Right cardiac atrium (tissue), 5 donors: ENCODE results near the gene FAM120A. TPM values are rescaled to one million over a fixed set of nuclear protein-coding genes. Genes with fewer than 3 reads are reported as not detected.

Source experiments
- ATAC-seq, 2 donors: fragments of 200-7000 bp; cut with Tn5 transposase; one replicate each; pipeline versions ENCODE4 v1.8.0 to v1.9.1; 2020; ENCODE audit warnings: moderate library complexity in 2 of 2, mild to moderate bottlenecking in 1 of 2
- DNase-seq, 3 donors: peaks; one replicate each; pipeline ENCODE4 v3.0.0-alpha.2; 2020
- H3K27ac ChIP-seq: one replicate; pipeline ENCODE4 v1.5.1; 2013; ENCODE audit warnings: mild to moderate bottlenecking, low read length, control low read depth, moderate library complexity
- H3K27me3 ChIP-seq: one replicate; pipeline ENCODE4 v1.6.1; 2013; ENCODE audit not compliant: control insufficient read depth, insufficient read depth
- H3K4me1 ChIP-seq: one replicate; pipeline ENCODE4 v1.6.1; 2013; ENCODE audit warnings: low read length; ENCODE audit not compliant: control insufficient read depth, insufficient read depth
- H3K4me3 ChIP-seq: one replicate; pipeline ENCODE4 v1.5.1; 2013; ENCODE audit warnings: low read length, control low read depth
- H3K9me3 ChIP-seq: one replicate; pipeline ENCODE4 v1.6.1; 2013; ENCODE audit warnings: low read length; ENCODE audit not compliant: control insufficient read depth
- WGBS: extraction: QIAGEN DNeasy Blood & Tissue Kit; methylation state at CpG from one replicate; pipeline ENCODE4 v1.1.7; 2013; 5-methylcytosine and 5-hydroxymethylcytosine counted together
- intact Hi-C, 4 donors: fragments of 100-400 bp; cut with DNase I; formaldehyde crosslinking; loops; one replicate each; pipeline versions ENCODE4 v1.11.0 to v1.14.0; 2022 to 2023
- polyA plus RNA-seq: library from polyadenylated mRNA; stranded (reverse); fragments of 200-250 nt; gene quantifications from one replicate; pipeline ENCODE4 v1.2.3, GENCODE V29; 2013
- total RNA-seq, 4 donors: library from RNA; stranded (reverse); fragmentation: NEBNext Ultra II Directional; extraction: Animal tissue kit (Norgen Biotek cat#: 25700); gene quantifications; one replicate each; pipeline ENCODE4 v1.2.1, GENCODE V29; 2021
- donor health status: healthy with polysubstance abuse.
- donor health status: DM: no; HTN: yes; CAD: no.
- donor health status: DM: no; HTN: no; CAD: no.
- donor health status: DM: no; HTN: yes; CAD: no; lungs with severe emphysema.
- donor health status: DM: yes; HTN: yes; CAD: no.

Gene FAM120A
- total and polyA plus RNA-seq, 5 donors = 42.3 to 111 (median 86.6) TPM

DNA sequence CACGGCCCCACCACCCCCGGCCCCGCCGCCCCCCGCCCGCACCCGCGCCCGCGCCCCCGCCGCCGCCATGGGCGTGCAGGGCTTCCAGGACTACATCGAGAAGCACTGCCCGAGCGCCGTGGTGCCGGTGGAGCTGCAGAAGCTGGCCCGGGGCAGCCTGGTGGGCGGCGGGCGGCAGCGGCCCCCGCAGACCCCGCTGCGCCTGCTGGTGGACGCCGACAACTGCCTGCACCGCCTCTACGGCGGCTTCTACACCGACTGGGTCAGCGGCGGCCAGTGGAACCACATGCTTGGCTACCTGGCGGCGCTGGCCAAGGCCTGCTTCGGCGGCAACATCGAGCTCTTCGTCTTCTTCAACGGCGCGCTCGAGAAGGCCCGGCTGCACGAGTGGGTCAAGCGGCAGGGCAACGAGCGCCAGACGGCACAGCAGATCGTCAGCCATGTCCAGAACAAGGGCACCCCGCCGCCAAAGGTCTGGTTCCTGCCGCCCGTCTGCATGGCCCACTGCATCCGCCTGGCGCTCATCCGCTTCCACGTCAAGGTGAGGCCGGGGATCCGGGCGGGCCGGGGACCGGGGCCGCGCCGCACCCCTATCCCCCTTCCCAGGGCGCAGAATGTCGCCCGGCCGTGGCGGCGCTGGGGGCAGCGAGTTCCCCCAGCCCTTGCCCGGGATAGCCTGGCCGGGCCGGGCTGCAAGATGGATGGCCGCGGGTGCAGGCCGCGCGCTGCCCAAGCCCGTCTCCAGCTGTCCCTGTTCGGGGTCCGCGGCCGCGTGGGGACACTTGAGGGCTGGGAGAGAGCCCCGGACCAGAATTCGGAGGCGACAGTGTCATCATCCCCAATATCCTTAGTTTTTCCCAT lies 594 bp downstream of the FAM120A start:
- under 1% methylated on average over 91 of the region's 92 CpGs for WGBS
- intact Hi-C loops = loop anchor here (5.0 to 10.0 kb wide), 4 partner anchors 73 to 357 kb away; partner anchors contain the start of gene CARD19 (in 1 of the 4)
- Histone ChIP-seq H3K4me3 (peak overlapping the region; percentile 86), H3K4me1 (no peaks in the 10 kb centered on the region), H3K27me3 (no peaks in the 10 kb centered on the region), H3K9me3 (no peaks in the 10 kb centered on the region), H3K27ac (peak overlapping the region; percentile 97)
- peak; percentile 18 to 38 for ATAC-seq
- peak; percentile 59 to 82 (median 80) for DNase-seq

DNA sequence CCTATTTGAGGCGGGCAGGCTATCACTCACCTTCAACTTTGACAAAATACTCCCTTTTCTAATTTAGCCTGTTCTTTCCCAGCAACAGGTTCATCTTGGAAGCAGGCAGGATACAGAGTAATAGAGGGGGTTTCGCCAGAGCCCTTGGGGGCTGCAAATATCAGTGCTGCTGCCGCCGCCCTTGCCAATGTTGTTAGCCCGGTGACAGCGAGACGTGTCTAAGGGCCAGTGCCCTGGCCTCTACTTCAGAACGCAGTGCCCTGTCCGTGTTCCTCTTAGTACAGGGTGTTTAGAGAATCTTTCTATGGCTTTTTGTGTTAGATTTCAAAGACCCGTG lies 1.2 kb downstream of the FAM120A start:
- Histone ChIP-seq H3K9me3 (no peaks in the 10 kb centered on the region), H3K27ac (peak overlapping the region; percentile 97), H3K4me3 (peak overlapping the region; percentile 86), H3K27me3 (no peaks in the 10 kb centered on the region), H3K4me1 (no peaks in the 10 kb centered on the region)
- ATAC-seq (peak; percentile 14 to 48), DNase-seq (no peak)
- WGBS = under 1% methylated on average over 10 of the region's 10 CpGs
- intact Hi-C loops = loop anchor here (5.0 to 10.0 kb wide), 4 partner anchors 72 to 358 kb away; partner anchors contain the start of gene CARD19 (in 1 of the 4)

DNA sequence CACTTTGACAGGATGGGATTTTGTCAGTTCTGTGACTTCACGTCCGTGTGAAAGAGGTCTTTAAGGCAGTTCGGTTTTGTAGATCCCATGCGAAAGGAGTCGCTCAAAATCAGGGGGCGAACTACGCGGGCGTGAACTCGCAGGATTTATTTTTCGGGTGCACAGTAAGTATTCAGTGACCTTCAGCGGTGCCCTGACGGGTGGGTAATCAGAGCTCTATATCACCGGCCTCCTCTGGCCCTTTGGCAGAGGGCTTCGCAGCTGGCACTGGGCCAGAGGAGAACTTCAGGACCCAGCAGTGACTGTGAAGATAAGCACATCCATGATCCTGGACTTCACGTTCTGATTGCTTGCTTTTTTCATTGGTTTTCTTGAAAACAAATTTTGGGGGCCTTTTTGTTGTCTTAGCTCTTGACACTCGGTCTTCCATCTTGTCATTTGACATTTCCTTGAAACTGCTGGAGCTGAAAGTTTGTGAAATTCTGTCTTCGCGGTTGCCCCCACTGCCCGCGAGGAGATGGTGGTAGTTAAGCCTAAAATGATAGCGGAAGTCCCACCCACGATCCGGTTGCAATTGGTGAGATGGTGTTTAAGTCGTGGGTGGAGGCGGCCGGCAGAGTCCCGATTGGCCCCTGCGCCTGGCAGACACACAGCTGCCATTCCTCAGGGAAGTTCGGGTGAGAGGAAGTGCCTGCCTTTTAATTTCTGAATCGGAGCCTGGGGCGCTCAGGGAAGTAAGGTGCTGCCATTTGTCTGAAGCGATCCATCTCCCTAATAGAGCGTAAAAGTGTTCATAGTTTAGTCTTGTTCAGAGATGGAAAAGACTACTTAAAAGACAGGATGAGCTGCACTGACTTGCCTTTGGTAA lies 1.8 kb downstream of the FAM120A start, which contains the start of gene FAM120AOS:
FAM120AOS (minus strand) TSS at position 535 of the 868 bp plus-strand sequence. CDS start 872 bp downstream, outside the sequence.
- H3K4me3 ChIP-seq = peak within 1 kb of the TSS; percentile 86
- H3K27me3 ChIP-seq = no peaks in the 10 kb centered on the region
- peak within 1 kb of the TSS; percentile 97 for H3K27ac ChIP-seq
- H3K4me1 ChIP-seq = peaks cover 2% of the 10 kb centered on the region
- intact Hi-C loops = loop anchor here (5.0 to 10.0 kb wide), 4 partner anchors 72 to 358 kb away; partner anchors contain the start of gene CARD19 (in 1 of the 4)
- DNase-seq (peak; percentile 93 to 96 (median 95)), ATAC-seq (peak; percentile 91)
- under 1% methylated on average over 34 of the region's 34 CpGs for WGBS
- H3K9me3 ChIP-seq = no peaks in the 10 kb centered on the region

DNA sequence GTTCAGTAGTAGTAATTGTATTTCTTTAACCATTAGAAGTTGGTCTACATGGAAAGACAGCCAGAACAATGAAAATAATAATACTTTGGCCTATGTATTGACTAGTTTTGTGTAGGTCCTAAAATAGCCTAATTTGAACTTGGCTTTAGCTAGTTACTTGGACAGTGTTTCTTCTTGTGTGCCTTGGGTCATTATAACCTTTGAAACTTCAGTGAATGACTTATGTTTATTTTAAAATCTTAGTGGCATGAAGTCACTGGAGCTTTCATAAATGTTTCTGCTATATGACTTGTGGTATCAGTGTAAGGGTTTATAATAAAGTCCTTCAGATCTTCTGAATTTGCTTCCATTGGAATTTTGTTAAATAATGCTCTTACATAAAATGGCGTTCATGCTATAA lies 4.5 kb downstream of the FAM120A start:
- intact Hi-C loops = loop anchor here (10.0 kb wide), 3 partner anchors 69 to 361 kb away; partner anchors contain the start of gene CARD19 (in 1 of the 4)
- Histone ChIP-seq H3K9me3 (no peaks in the 10 kb centered on the region), H3K27me3 (no peaks in the 10 kb centered on the region), H3K27ac (no peak overlapping the region), H3K4me1 (peaks cover 13% of the 10 kb centered on the region), H3K4me3 (no peak overlapping the region)
- 93% methylated on average over 1 of the region's 1 CpG for WGBS
- ATAC-seq (no peak), DNase-seq (no peak)

DNA sequence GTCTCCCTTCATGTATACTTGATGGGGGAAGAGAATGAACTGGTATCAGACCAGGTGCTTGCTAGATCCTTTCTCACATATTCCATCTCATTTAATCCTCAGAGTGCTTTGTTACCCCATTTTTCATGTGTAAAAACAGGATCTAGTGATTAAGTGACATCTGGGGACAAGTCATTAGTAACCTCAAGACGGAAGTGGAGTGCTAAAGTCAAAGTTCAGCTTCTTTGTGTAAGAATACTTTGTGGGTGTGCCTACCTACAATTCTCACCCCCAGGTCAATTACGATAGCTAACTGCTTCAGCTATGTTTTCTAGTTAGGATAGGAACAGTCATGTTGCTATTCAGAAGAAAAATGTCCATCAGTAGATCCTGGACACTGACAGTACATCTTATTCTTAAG lies 5.0 kb downstream of the FAM120A start:
- intact Hi-C loops = loop anchor here (10.0 kb wide), 3 partner anchors 68 to 362 kb away; partner anchors contain the start of gene CARD19 (in 1 of the 4)
- Histone ChIP-seq H3K9me3 (no peaks in the 10 kb centered on the region), H3K4me1 (peaks cover 13% of the 10 kb centered on the region), H3K4me3 (no peak overlapping the region), H3K27ac (no peak overlapping the region), H3K27me3 (no peaks in the 10 kb centered on the region)
- WGBS = 81% methylated on average over 2 of the region's 2 CpGs
- no peak for ATAC-seq
- DNase-seq = no peak

DNA sequence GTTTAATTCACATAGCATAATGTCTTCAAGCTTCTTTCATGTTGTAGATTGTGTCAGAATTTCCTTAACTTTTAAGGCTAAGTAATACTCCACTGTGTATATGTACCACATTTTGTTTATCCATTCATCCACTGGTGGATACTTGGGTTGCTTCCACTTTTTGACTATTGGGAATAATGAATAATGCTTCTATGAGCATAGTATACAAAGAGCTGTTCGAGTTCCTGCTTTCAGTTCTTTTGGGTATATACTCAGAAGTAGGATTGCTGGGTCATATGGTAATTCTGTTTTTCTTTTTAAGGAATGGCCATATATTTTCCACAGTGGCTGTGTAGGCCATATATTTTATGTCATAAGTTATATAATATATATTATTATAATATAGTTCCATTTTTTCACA lies 5.5 kb downstream of the FAM120A start:
- ATAC-seq (no peak), DNase-seq (no peak)
- no peaks in the 10 kb centered on the region for H3K9me3 ChIP-seq
- WGBS = 92% methylated on average over 1 of the region's 1 CpG
- H3K4me1 ChIP-seq = peaks cover 13% of the 10 kb centered on the region
- no peaks in the 10 kb centered on the region for H3K27me3 ChIP-seq
- H3K27ac ChIP-seq = no peak overlapping the region
- intact Hi-C loops = loop anchor here (10.0 kb wide), 3 partner anchors 68 to 362 kb away; partner anchors contain the start of gene CARD19 (in 1 of the 4)
- no peak overlapping the region for H3K4me3 ChIP-seq

DNA sequence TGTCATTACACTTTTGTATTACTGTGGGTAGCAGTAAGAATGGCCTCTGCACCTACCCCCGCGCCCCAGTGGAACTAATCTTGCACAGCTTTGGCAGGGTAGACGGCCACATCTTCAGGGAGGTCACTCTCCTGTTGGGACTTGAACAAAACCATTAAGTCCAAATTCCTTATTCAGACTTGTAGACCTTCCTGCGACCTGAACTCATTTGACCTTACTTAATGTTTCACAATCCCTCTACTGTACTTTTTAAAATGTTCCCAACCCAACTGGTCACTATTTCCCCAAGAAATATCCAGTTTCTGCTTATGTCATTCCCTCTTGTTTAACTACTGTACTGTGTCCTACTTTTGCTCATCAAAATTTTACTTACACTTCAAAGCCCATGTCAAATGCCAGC lies 7.2 kb downstream of the FAM120A start:
- Histone ChIP-seq H3K4me3 (no peak overlapping the region), H3K27ac (peak overlapping the region; percentile 87), H3K4me1 (peaks cover 13% of the 10 kb centered on the region), H3K27me3 (no peaks in the 10 kb centered on the region), H3K9me3 (no peaks in the 10 kb centered on the region)
- DNase-seq (no peak), ATAC-seq (peak in 1 of 2 donors; percentile 8)
- WGBS = 78% methylated on average over 4 of the region's 4 CpGs
- intact Hi-C loops = loop anchor here (10.0 kb wide), 3 partner anchors 66 to 364 kb away; partner anchors contain the start of gene CARD19 (in 1 of the 4)

DNA sequence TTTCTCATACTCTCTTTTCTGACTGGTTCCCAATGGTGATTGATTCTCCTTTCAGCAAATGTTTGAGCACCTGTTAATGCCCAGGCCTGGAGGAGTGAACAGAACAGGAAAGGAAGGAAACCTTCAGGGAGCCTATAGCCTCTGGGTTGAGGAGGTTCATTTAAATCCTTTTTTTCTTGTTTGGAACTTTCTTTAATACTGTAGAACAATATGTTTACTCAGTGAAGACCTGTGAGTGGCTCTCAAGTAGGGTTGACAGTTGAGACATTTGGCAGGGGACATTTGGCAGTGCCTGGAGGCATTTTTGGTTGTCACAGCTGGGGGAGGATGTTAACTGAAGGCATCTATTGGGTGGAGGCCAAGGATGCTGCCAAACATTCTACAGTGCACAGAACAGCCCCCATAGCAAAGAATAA lies 8.0 kb downstream of the FAM120A start:
- no peaks in the 10 kb centered on the region for H3K27me3 ChIP-seq
- peak in 1 of 3 donors; percentile 54 for DNase-seq
- H3K4me1 ChIP-seq = peaks cover 14% of the 10 kb centered on the region
- ATAC-seq = peak; percentile 59 to 74
- intact Hi-C loops = loop anchor here (10.0 kb wide), 3 partner anchors 65 to 365 kb away; partner anchors contain the start of gene CARD19 (in 1 of the 4)
- no peaks in the 10 kb centered on the region for H3K9me3 ChIP-seq
- no peak overlapping the region for H3K4me3 ChIP-seq
- H3K27ac ChIP-seq = peak overlapping the region; percentile 71

DNA sequence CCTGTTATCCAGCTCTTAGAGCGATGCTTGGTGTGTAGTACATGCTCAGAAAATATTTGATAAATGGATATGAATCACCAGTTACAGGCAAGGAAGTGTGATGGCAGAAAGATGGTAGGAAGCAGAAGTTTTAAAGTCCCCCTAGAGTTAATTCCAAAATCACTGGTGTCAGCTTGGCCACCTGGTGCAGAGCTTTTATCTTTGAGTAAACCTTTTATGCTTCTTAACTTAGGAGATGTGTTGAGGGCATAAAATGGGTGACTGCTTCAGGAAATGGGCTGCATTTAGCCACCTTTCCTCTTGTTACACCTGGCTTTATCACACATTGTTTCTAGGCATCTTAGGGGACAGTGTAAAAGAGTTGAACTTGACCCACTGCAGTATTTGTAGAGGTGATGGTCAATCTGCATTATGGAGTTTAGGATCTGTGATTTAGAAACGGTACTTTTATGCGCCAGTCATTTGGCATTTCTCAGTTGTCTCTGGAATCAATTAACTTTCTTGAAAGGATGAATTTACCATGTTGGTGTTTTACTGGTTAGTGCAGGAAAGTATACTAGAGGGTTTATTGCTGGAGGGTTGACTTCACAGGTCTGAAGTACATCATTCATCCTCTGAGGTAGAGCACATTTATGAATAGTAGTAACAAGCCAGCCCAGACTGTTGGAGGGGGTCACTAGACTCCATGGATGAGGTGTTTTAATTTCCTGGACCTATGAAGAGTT lies 9.4 kb downstream of the FAM120A start:
- no peak overlapping the region for H3K4me3 ChIP-seq
- ATAC-seq (no peak), DNase-seq (no peak)
- no peak overlapping the region for H3K27ac ChIP-seq
- WGBS = 93% methylated on average over 3 of the region's 3 CpGs
- H3K4me1 ChIP-seq = peaks cover 14% of the 10 kb centered on the region
- no peaks in the 10 kb centered on the region for H3K27me3 ChIP-seq
- H3K9me3 ChIP-seq = no peaks in the 10 kb centered on the region
- intact Hi-C loops = no loop called here

DNA sequence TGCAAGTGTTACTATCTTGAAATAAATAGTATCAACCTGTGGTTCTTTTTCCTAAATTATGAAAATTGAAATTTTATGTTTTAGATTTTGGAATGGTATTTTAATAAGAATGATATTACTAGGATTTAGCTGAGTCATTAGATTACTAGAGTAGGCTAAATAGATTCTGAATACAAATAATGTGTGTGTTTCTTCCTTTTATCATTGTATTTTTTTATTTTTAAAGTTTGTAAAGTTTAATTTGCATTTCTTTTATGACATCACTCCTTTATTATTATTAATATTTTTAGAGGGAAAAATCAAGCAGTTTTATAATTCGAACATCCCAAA lies 9.9 kb downstream of the FAM120A start:
- H3K4me3 ChIP-seq = no peak overlapping the region
- no peaks in the 10 kb centered on the region for H3K9me3 ChIP-seq
- intact Hi-C loops = no loop called here
- ATAC-seq (no peak), DNase-seq (no peak)
- no peak overlapping the region for H3K27ac ChIP-seq
- 100% methylated on average over 1 of the region's 1 CpG for whole genome bisulfite sequencing
- peaks cover 17% of the 10 kb centered on the region for H3K4me1 ChIP-seq
- H3K27me3 ChIP-seq = no peaks in the 10 kb centered on the region
